Stromal cell of bone marrow (primary cell): ENCODE data around the gene BCS1L.

Source experiments
- DNase-seq: peaks from one replicate; pipeline ENCODE4 v3.0.0-alpha.2; 2012; ENCODE audit warnings: low read depth

Gene BCS1L, protein sequence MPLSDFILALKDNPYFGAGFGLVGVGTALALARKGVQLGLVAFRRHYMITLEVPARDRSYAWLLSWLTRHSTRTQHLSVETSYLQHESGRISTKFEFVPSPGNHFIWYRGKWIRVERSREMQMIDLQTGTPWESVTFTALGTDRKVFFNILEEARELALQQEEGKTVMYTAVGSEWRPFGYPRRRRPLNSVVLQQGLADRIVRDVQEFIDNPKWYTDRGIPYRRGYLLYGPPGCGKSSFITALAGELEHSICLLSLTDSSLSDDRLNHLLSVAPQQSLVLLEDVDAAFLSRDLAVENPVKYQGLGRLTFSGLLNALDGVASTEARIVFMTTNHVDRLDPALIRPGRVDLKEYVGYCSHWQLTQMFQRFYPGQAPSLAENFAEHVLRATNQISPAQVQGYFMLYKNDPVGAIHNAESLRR

DNA sequence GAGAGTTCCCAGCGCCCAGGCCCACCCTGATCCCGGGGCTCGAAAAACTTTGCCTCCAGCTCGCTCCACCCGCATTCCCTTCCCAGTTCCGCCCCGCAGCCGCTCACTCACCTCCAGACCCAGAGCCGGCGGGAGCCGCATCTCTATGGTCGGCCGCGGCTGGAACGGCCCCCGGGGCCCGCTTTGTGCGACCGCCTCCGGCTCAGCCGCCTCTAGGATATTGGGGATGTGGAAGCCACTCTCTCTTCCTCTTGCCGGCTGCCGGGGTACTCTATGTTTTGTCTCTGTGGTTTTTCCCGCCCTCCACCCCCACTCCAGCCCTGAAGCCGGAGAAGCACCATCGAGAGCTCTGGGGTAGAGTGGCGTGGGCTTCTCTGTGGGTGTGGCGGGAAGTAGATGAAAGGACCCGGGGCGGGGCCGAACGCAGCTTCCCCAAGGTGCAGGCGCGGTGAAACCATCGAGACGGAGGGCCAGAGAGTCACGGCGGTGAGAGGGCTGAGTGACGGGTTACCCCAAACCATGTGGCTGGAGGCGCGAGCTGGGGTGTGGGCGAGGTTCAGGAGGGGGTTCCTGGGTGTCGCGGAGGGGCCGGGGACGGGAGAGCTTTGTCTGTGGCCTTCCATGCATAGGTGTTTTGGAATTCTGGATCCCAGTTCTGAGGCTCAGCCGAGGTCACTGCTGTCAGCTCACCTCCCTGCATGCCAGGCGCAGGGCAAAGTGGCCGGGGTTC is at the start of gene BCS1L, which contains the start of gene ZNF142:
Gene BCS1L, plus strand, starts transcription at position 426 of the 730 bp plus-strand sequence. CDS start 1,305 bp downstream, outside the sequence.
Gene ZNF142, minus strand, starts transcription at position 366 of the 730 bp plus-strand sequence. CDS start 3,194 bp downstream, outside the sequence.
- DNase-seq = peak; percentile 77

DNA sequence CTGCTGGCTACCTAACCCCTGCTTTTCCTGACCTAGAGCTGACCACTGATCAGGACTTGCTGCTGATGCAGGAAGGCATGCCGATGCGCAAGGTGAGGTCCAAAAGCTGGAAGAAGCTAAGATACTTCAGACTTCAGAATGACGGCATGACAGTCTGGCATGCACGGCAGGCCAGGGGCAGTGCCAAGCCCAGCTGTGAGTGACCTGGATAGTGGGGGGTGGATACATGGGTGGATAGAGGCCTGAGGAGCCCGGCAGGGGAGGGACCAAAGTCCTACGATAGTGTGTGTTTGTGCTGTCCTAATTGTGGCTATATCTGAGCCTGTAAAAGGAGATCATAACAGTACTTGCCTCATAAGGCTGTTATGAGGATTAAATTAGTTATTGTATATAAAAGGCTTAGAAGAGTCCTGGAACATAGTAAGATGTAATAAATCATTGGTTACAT is 43.6 kb upstream of the BCS1L start:
- DNase-seq = no peak

DNA sequence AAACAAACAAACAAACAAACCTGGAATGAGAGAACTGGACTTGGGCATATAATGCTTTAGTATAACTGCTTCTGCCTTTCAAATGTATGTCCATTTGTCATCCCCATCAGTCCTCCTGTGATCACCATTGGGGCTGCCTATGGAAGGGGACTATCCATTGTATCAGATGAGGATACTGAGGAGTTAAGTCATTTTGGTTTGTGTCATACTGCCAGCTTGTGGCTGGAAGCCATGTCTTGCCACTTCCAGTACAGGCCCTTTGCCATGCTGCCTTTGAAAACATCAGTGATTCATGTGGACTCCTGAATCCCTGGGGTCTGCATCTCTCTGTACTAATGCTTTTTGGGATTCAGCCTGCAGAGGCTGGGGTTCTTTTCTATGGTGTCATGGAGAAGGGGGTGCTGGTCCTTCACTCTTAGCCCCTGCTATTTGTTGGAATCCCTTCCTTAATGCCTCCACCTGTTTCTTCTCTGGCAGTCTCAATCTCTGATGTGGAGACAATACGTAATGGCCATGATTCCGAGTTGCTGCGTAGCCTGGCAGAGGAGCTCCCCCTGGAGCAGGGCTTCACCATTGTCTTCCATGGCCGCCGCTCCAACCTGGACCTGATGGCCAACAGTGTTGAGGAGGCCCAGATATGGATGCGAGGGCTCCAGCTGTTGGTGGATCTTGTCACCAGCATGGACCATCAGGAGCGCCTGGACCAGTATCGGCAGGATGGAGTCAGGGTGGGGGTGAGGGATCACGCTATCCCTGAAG is 41.2 kb upstream of the BCS1L start:
- DNase-seq = peak; percentile 33

DNA sequence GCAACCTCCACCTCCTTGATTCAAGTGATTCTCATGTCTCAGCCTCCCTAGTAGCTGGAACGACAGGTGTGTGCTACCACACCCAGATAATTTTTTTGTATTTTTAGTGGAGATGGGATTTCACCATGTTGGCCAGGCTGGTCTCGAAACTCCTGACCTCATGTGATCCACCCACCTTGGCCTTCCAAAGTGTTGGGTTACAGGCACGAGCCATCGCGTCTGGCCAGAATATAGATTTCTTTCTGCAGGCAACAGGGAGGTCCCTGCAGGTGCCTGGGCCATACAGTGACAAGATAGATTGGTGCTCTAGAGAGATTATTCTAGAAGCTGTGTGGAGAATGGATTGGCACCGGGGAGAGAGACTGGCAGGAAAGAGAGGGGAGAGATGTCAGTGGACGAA is 38.5 kb upstream of the BCS1L start:
- no peak for DNase-seq

DNA sequence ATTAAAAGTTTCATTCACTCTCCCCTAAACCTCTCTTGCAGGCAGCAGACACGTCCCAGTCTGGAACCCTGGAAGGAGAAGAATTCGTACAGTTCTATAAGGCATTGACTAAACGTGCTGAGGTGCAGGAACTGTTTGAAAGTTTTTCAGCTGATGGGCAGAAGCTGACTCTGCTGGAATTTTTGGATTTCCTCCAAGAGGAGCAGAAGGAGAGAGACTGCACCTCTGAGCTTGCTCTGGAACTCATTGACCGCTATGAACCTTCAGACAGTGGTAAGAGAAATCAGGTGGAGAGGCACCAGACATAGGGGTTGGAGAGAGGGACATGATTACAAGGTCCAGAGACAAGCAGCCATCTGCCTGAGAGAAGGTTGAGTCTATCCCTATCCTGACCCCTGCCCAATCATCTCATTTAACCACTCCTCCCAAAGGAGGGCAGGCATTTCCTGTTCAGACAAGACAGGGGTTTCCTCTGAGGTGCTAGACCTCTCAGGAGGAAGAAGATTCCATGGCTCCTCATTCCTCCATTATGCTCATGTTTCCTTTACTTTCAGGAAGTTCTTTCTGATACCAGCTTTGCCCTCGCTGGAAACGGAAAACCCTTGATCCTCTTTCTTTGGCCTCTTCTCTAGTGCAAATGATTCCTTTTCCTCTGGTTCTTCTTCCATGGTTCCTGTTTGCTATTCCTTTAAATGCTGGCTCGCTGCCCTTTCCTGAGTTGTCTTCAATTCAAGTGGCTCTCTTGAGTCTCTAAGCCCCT is 36.7 kb upstream of the BCS1L start:
- DNase-seq = no peak

DNA sequence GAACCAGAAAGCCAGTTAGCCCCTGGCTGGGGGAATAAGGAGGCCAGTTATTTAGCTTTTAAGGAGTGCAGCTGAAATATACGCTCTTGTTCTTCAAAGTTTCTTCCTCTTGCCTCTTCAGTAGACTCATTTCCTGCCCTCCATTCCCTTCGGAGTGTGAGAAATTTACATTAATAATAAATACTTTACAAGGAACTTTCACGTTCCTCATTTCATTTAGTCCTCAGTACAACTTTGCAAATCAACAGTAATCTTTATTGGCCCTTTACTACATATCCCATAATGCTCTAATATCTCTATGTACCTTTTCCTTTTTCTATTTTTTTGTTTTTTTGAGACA is 36.1 kb upstream of the BCS1L start:
- no peak for DNase-seq

DNA sequence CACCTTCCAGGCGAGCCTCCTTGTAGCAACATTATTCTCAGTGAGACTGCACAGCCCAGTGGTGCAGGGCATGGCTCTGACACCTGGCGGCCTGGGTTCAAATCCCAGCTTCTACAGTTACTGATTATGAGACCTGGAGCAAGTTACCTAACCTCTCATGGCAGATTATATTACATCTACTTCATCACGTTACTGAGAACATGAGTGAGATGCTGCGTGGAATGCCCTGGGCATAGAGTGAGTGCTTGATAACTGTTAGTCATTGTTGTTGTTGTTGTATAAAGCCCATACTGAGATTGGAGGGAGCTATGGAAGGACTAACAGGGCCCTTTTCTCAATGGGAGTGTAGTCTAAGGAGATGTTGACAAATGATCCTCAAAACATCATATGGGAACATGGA is 33.1 kb upstream of the BCS1L start:
- no peak for DNase-seq

DNA sequence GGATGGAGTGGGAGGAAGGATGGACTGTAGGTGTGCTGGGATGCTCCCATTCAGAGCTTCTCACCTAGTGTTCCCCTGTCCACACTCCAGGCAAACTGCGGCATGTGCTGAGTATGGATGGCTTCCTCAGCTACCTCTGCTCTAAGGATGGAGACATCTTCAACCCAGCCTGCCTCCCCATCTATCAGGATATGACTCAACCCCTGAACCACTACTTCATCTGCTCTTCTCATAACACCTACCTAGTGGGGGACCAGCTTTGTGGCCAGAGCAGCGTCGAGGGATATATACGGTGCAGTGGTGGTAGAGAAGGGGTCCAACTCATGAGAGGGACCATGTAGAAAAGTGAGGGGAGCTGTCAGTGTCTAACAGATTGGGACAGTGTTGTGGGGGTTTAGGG is 31.5 kb upstream of the BCS1L start:
- DNase-seq = no peak

DNA sequence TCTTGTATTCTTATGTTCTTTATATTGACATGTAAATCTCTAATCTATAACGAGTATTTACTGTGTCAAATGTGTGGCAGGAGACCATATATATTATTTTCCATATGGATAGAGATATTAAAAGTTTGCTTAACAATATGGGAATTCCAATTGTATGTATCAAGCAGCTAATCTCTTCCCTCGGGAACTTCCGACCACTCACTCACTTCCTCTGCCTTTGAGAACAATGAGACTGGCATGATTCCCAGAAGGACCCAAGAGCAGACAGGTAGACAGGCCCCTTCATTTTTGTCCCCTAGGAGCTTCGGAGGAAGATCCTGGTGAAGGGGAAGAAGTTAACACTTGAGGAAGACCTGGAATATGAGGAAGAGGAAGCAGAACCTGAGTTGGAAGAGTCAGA is 27.6 kb upstream of the BCS1L start:
- no peak for DNase-seq

DNA sequence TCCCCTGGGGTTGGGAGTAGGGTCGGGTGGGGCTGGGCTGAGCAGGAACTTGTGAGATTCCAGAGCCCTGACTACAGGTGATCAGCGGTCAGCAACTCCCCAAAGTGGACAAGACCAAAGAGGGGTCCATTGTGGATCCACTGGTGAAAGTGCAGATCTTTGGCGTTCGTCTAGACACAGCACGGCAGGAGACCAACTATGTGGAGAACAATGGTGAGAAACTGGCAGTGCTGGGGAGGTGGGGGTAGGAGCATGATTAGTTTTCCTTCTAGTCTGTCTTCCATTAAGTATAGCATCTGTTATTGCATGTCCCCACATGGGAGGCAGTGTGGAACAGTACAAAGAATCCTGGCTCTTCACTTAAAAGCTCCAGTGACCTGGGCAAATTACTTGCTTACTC is 23.8 kb upstream of the BCS1L start:
- no peak for DNase-seq

DNA sequence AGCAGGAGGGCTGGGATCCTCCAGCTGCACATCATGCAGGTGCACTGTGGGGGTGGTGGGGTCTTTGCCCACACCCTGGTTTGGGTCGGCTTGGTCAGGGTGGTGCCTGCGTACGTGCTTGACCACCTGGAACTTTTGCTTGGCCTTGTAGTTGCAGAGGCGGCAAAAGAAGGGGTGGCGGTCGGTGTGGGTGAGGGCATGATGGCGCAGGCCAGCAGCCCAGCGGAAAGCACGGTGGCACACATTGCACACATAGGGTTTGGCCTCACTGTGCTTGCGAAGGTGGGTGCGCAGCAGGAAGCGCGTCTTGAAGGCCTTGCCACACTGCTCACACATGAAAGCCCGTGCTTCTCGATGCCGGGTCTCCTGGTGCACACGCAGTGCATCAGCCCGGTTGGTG is 21.1 kb upstream of the BCS1L start:
- DNase-seq = no peak

DNA sequence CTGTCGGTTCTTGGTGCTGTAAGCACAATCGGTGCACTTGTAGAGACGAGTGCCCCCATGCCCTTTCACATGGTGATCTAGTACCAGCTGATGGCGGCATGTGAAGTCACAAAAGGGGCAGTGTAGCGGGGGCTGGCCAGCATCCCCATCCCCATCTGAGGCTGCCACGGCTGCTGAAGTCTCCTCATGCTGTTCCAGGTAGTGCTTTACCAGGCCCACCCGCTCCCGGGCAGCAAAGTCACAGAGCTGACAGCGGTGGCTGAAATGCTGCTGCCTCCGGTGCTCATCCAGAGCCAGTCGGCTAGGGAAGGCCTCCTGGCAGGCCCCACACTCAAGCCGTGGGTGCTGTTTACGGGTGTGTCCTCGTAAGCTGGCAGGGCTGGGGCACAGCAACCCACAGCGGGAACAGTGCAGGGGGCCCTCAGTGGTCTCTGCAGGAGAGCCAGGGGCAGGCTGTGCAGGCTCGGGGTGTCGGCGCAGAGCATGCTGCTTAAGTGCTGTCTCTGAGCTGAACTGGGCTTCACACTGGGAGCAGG is 17.3 kb upstream of the BCS1L start:
- no peak for DNase-seq

DNA sequence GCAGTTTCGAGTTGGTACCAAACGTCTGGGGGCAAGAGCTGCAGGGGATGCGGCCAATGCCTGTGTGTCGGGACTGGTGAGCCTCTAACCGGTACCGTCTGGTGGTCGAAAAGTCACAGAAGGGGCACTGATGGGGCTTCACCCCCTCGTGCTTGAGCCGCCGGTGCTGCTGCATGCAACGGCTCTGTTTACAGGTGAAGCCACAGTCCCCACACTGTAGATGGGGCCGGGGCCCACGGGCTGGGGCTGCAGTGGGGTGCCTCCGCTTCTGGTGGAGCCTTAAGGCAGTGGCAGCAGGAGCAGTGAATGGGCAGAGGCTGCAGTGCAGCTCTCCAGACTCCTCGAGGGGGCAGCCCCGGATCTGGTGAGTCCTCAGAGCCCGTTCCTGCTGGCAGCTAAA is 16.7 kb upstream of the BCS1L start:
- DNase-seq = no peak

DNA sequence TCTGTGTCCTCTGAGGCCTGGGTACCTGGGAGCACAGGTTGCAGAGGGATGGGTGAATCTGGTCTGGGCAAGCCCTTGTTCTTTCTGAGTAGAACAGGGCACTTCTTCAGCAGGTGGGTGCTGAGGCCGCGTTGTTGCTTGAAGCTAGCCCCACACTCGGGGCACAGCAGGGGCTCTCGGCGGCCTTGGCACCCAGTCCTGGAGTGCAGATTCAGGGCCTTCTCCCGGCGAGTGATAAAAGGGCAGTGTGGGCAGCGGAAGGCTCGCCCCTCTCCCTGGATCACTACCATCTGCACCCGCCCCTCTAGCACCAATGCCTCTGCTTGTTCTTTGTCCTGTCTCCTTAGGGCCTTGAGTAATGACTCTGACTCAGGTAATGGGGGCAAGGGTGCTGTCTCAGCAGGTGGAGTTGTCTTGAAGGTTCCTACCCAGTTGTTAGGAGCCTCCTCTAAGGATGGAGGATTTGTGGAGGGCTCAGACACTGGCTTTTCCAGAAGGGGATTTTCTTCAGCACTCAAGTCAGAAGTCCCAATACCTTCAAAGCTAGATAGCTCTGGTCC is 15.7 kb upstream of the BCS1L start:
- DNase-seq = no peak

DNA sequence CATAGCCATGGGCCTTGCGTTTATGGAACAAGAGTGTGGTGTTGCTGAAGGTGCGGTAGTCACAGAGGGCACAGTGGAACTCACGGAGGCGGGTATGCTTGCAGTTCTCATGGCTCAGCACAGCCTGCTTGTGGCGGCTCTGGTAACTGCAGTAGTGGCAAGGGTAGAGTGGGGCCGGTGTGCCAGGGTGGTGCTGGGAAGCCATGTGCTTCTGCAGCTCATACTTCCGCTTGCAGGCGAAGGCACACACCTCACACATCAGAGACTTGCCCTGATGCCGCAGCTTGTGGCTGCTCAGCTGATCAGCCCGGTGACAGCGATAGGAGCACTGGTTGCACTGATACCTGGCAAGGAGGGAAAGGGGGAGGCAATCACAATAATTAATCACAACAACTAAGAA is 14.8 kb upstream of the BCS1L start:
- no peak for DNase-seq

DNA sequence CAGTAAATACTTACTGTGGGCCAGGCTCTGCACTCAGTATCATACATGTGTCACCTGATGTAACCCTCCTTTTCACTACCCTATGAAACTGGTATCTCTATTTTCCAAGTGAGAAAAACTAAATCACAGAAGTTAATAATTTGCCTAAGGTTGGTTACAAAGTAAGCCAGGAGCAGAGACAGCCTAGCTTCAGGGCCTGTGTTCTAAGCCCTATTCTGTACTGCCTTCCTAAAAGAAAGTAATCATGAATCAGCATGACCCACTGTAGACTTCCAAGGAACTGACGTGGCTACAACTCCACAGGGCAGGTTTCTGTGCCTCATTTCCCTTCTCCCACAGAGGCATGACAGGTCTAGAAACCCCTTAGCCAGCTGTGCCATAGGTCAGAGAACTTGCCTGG is 14.4 kb upstream of the BCS1L start:
- DNase-seq = peak; percentile 32

DNA sequence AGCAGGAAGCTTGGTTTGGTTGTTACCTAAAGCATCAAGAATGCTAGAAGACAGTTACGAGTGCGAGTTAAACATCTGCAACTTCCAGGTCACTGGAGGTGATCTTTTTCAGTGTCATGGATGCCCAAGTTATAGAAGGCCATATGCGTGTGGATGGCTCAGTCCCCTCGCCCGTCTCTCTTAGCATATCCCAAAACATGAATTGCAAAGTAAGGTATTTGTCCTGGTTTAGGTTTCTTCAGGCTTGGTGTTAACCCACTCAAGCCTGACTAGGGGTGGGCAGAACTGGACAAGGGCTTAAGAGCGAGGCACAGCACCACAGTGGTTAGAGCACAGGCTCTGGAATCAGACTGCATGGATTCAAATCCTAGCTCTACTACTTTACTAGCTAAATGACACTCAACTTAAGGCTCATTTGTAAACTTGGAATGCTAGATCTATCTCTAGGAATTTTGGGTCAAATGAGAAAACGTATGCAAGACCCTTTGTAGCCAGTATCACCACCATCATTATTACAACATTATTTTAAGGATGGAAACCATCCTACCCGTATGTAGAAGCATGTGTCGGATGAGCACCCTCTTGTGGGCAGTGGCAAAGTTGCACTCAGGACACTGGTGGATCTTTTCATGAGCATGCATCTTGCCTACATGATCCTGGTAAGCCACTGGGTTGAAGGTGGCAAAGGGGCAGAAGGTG is 11.2 kb upstream of the BCS1L start:
- peak; percentile 38 for DNase-seq

DNA sequence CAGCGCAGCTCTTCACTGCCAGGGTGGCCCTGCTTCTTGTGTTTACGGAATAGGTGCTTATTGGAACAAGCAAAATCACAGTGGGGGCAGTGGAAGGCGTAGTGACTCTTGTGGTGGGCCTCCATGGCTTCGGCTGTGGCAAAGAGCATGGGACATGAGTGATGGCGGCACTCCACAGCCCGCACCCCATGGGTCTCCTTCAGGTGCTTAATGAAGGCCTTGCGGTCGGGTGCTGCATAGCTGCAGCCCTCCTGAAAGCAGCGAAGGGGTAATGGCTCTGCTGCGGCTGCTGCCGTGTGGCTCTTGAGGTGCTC is 10.7 kb upstream of the BCS1L start:
- DNase-seq = no peak

DNA sequence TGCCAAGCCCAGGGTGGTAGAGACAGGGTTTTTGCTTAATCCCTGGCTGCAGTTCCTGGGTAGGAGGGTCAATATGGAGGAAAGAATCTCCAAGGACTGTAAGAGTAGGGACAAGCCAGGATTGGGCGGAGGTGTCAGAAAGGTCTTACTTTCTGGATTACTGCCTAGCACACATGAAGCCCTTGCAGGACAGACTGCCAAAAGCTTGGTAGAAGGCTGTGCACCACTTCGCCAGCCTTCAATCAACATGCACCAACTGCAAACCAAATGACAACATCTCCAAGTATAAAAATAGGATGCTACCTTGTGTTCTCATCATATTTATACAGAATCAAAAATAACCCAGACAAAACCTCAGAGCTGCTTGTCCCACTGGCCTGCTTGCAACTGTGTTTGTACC is 3.7 kb upstream of the BCS1L start:
- DNase-seq = no peak

DNA sequence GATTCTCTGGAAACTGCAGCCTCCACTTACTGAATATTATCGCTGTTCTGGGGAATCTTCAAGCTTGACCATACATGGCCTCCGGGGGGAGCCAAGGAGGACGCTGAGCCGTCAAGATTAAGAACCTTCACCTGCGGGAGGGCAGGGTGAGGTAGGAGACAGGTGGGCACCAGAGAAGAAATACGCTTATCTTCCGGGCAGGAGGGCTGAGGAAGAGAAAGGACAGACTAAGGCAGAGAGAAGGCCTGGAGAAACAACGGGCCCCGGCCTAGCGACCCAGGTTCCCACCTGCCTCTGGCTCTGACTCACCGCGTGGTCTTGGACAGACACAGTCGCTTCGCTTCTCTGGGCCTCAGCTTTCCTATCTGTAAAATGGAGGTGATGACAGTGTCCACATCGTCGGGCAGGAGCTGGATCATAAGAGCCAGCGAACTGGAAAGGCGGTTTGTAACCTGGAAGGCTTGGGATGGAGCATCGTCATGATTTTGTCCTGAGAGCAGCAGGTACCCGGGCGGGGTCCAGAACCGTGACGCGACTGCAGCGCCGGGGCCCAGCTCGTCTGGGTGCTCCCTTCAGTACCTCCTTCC is 719 bp upstream of the BCS1L start:
- no peak for DNase-seq

DNA sequence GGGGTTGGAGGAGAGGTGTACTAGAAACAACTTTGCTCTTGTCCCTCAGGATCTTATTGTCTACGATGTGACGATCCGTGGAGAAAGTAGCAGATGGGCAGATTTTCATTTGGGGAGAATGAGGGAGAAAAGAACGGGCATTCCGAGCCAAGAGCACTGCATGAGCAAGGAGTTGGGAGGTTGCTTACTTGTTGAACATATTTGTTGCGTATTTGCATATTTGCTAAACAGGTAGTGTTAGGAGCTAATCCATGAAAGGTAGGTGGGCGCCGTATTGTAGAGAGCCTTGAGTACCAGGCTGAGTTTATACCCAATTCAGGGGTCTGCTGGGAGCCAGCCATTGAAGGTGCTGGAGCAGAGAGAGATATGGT is 490 bp downstream of the BCS1L start:
- no peak for DNase-seq
